NCI-H146 treated with DMSO at 0.1 percent for 48 hours (cell line): ENCODE results near the gene HIVEP3.

ENCODE experiments used
- DNase-seq: peaks from one replicate; lab custom pipeline; 2025; ENCODE audit not compliant: unreplicated experiment; lab: John Stamatoyannopoulos, UW

The HIVEP3 gene

DNA sequence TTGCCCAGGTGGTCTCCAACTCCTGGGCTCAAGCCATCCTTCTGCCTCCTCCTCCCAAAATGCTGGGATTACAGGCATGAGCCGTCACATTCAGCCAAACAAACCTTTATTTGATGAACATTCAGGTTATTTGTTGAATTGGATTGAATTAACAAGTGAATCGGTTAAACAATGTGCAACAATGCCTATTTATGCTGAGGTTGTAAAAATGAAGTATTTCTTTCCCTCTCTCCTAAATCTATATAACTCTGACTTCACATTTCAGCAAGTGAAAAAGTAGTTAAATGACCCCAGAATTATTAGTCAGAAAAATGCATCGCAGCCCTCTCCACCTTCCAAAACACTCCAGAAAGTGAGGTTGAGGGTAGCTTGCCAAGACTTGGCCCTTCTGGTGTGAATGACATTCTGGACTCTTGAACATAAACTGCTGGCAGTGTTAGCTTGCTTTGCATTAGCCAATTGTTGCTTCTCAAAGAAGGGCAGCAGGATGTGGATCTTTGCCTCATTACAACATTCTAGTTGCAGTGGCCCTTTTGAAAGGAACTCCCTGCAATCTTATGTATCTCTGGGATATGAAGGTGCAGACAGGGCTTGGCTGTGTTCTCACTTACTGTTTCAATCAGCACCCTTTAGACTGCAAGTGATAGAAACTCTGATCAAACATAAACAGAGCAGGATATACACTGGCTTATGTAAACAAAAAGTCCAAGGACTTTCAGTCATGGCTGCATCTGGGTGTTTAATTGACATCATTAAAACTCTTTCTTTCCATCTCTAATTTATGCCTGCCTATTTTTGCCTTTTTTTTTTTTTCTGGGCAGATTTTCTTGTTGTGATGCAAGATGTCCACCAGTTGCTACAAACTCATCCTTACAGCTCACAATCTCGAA lies 456.7 kb downstream of the HIVEP3 start:
- DNase-seq, result no peak

DNA sequence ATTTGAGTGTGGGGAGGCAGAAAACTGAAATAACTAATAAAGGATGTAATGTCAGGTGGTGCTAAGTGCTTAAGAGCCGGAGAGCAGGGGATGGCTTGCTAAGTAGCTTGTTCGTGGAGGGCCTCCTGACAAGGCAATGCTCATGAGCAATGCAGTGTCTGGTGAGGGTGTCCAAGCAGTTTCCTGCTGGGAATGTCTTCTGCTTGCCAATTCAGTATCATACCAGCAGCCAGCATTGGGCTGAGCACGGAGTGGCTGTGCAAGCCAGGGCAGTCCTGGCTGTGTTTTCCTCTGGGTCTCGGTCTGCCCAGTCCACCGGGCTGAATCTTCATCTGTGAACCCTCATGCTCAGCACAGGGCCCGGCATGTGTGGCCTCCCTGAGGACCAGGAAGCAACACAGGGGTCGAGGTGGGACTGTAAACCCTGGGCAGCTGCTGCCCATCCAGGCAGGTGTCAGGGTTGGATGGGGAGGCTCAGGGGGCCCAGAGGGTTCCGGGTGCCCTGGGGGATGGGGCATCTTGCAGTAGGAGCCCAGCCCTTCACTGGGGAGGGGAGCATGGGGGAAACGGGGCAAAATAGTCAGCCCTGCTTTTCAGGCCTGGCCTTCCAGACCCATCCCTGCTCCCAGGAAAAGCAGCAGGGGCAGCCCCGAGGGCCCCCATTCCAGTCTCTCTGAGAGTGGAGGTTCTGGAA lies 461.7 kb downstream of the HIVEP3 start:
- DNase-seq, result no peak
